Measurements from ENCODE around the gene PFDN4. TPM values are rescaled to one million over a fixed set of nuclear protein-coding genes. Genes with fewer than 3 reads are reported as not detected.

Gene PFDN4
- polyA plus RNA-seq, 3 donors = 30.4 to 56.3 (median 35.4) TPM

DNA sequence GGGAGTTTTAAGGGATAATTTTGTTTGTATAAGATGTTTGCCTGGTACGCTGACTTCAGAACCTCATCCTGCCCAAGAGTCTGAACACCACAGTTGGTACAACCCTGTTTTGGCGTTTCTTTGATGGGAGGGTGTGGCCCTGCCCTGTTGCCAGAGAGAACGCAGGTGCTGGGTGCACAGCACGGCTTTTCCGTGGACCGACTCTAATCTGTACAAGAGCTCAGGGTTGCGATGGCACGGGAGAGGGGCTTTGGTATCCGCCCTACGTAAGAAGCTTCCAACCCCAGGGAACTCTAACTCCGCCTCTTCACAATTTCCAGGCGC lies 35.4 kb upstream of the PFDN4 start:
- WGBS, 3 donors = 7 to 12% (median 8%) methylated on average over 12 of the region's 12 CpGs
- no peak overlapping the region for H3K27ac ChIP-seq (ENCODE audit: low read depth, low read length)

DNA sequence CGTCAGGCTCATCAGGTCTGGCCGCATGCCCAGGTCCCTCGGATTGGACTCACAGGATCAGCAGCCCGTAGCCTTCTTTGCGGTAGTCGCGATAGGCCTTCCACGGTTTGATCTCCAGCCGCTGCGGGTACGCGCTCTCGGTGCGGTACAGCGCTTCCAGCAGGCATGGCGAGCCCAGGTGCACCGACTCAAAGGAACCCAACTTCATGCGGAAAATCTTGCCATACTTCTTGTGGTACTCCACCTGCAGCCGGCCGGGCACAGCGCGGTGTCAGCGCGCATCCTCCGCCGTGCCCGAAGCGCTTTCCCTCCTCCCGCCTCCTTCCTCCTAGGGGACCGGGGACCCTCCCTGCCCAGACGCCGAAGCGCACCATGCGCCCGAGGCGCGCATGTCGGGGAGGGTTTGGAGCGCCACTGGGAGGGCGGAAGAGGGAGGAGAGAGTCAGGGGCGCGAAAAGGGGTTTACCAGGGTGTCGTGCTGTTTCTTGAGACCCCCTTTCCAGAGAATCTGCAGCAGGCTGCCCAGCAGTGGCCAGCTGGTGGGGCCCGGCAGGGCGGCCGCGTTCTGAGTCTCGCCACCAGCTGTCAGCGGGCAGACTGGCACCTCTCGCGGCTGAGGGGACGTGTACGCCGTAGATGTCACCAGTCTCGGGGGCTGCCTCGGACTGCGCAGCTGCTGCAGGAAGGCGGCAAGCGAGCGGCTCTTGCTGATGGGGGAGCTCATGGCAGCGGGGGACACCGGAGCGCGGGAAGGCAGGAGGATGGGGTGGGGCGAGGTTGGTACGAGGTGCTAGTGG lies 34.8 kb upstream of the PFDN4 start:
- no peak overlapping the region for H3K27ac ChIP-seq (ENCODE audit: low read depth, low read length)
- WGBS, 3 donors = 0 to 2% (median 2%) methylated on average over 60 to 66 of the region's 66 CpGs

GRCh38 chr20:54173653-54174456 lies 34.0 kb upstream of the PFDN4 start, which contains the start of gene CYP24A1:
Gene CYP24A1, minus strand, starts transcription at chr20:54173986. Its CDS starts 407 bp downstream, at chr20:54173579.
- H3K27ac ChIP-seq (ENCODE audit: low read depth, low read length) = no peak within 1 kb of the TSS
- 1 to 2% (median 2%) methylated on average over 58 to 61 of the region's 61 CpGs for WGBS, 3 donors

DNA sequence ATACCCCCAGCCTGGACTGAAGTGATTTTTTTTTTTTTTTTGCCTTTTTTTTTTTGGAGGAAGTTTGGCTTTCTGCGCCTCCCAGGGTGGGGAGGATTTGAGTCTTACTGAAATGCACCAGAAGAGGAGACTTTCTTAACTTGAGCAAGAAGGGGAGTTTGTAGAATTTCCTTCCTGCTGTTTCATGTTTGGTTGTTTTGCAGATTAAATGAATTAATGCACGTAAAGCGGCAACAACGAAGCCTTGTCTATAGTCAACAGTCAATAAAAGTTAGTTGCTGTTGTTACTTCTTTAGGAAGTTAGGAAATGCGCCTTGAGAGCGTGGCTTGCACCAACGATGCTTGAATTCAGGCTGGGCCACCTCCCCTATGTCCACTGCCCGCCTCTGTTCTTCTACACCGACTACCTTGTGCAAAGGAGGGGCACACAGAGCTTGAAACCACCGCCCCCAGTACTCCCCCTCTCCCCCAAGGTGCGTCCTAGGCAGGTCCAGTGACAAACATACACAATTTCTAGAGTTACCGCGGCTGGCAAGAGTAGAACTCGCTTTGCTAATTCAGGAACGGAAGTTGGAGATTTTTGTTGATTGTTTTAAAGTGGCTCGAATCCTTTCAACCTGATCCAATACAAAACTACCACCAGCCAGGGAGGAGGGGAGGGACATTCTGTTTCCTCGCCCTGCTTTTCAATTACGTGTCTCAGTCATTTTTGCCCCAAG lies 33.3 kb upstream of the PFDN4 start:
- H3K27ac ChIP-seq (ENCODE audit: low read depth, low read length) = no peak overlapping the region
- 5 to 17% (median 6%) methylated on average over 18 of the region's 18 CpGs for WGBS, 3 donors

- H3K27ac ChIP-seq (ENCODE audit: low read depth, low read length) = no peak overlapping the region
- WGBS, 3 donors = 64 to 92% (median 91%) methylated on average over 2 of the region's 2 CpGs
Observed at GRCh38 chr20:54176610-54177009, 31.3 kb upstream of the PFDN4 start.

DNA sequence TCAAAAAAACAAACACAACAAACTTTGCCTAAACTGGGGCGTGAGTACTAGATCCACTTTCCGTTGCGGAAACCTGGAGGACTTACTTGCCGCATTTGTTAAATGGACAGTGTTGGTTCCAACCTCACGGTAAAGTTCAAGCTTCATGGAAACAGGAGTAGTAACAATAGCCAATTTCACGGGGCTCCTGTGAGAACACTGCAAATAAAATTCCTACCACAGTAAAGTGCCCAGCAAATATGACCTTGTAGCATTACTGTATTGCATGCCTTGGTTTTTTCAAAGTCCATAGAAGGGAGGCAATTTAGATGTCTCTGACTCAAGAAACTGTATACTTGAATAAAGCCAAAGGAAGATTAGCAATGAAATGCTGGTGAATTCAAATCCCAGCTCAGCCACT lies 30.5 kb upstream of the PFDN4 start:
- H3K27ac ChIP-seq (ENCODE audit: low read depth, low read length) = no peak overlapping the region
- WGBS, 3 donors = 86 to 88% (median 86%) methylated on average over 6 of the region's 6 CpGs

DNA sequence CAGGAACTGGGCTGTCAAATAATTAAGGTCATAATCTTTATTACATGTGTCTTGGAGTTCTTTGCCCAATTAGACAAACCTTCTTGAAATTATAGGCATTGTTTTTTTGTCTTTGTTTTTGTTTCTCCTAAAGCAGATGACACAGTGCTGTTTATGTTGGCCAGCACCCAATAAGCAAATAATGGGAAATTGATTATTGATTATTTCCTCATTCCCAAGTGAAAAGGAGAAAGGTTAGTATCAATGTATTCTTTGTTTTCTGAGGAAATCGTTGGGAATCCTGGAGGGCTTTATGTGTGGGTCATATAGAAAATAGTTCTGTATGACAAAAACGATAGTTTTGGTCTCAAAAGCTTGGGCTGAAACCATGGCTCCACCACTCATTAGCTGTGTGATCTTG lies 29.6 kb upstream of the PFDN4 start:
- 40 to 65% (median 59%) methylated on average over 2 of the region's 2 CpGs for WGBS, 3 donors

DNA sequence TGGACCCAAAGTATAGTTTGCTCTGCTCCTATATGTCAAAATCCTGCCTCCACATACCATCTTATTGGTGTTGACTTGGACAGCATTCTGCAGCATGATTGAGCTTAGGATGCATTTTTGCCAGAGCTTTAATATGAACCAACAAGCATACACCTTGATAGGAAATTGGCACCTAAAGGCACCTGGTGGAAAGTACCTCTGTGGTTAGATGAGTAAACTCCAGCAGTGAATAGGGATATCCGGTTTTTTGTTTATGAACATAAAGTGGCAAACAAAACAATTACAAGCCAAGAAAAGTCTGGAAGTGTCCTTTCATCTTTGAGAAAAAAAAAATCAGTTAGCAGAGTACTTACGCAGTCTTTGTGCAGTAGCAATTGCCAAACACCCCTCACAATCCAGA lies 27.9 kb upstream of the PFDN4 start:
- WGBS, 3 donors = 60 to 76% (median 69%) methylated on average over 2 of the region's 2 CpGs
- H3K27ac ChIP-seq (ENCODE audit: low read depth, low read length) = no peak overlapping the region

More for the DNA sequence above, 29.6 kb upstream of the PFDN4 start:
- H3K27ac ChIP-seq (ENCODE audit: low read depth, low read length) = no peak overlapping the region

- no peak overlapping the region for H3K27ac ChIP-seq (ENCODE audit: low read depth, low read length)
- 61 to 96% (median 91%) methylated on average over 1 of the region's 1 CpG for WGBS, 3 donors
Observed at GRCh38 chr20:54180931-54181330, 27.0 kb upstream of the PFDN4 start.

- no peak overlapping the region for H3K27ac ChIP-seq (ENCODE audit: low read depth, low read length)
- WGBS, 3 donors = 38 to 61% (median 48%) methylated on average over 3 of the region's 3 CpGs
Observed at GRCh38 chr20:54184071-54184470, 23.8 kb upstream of the PFDN4 start.

DNA sequence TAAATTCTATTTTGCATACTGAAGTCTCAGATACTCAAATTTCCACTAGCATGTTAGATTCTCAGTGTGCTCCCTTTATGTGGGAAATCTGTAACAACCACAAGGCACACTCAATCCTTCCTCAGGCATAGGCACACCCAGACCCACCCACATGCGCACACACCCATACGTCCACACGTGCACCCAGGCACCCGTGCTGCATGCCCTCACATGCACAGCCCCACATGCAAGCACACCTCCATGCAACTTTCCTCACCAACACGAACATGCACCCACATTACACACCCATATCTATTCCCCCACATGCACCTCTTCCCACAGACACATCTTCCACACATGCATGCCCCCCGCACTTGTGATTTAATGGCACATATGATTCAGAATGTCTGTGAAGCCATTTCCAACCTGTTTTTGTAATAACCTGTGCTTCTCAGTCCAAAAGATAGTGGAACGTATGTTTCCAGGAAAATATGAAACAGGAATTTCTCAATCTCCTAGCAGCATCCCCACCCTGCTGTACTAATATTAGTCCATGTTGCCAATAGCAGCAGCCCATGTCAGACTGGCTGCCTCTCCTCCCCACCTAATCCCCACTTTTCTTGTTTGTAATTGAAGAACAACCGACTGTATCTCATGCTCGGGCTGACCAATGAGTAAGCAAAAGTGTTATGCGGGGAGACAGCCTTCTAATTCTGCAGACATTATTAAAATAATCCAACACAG lies 22.8 kb upstream of the PFDN4 start:
- 75 to 83% (median 82%) methylated on average over 10 of the region's 10 CpGs for WGBS, 3 donors
- no peak overlapping the region for H3K27ac ChIP-seq (ENCODE audit: low read depth, low read length)

- H3K27ac ChIP-seq (ENCODE audit: low read depth, low read length) = no peak overlapping the region
- WGBS, 3 donors = 79 to 86% (median 82%) methylated on average over 11 of the region's 11 CpGs
Observed at GRCh38 chr20:54188132-54188849, 19.6 kb upstream of the PFDN4 start.

DNA sequence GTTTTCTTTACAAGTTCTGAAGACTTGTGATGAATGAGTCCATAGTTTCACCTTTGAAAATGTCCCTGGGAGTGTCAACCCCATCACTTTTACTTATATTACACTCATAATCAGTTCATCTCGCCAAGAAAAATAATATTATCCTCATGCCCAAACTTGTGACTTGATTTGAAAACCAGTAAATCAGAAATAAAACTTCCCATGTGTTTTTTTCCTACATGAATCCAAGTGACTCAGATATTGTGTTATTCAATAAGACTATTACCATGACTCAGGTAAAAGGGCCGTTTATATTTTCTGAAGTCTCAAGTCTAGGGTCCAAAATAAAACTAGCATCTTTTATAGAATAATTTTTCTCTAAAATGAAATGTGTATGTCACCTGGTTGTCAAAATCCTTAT lies 18.3 kb upstream of the PFDN4 start:
- no peak overlapping the region for H3K27ac ChIP-seq (ENCODE audit: low read depth, low read length)
- WGBS, 3 donors = 35 to 64% (median 52%) methylated on average over 2 of the region's 2 CpGs

DNA sequence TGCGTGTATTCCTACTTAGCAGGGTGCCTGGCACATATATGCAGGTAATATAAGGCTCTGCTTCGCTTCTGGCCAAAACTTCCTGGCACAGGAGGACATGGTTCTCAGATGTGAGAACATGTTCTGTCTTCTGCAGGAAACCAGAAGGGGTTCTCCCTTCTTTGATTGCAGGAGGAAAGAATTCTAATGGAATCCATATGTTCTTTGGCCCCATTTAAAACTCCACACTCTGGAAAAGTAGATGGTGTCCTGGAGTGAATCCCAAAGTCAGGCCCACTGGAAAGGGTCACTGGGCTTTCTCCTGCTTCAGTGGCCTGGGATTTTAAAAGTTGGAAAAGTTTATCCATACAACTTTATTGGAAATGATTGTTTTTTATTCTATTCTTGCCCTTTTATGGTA lies 17.7 kb upstream of the PFDN4 start:
- no peak overlapping the region for H3K27ac ChIP-seq (ENCODE audit: low read depth, low read length)
- 93 to 97% (median 94%) methylated on average over 2 of the region's 2 CpGs for WGBS, 3 donors

GRCh38 chr20:54193817-54194216 lies 14.1 kb upstream of the PFDN4 start:
- 71 to 75% (median 71%) methylated on average over 5 of the region's 5 CpGs for WGBS, 3 donors

DNA sequence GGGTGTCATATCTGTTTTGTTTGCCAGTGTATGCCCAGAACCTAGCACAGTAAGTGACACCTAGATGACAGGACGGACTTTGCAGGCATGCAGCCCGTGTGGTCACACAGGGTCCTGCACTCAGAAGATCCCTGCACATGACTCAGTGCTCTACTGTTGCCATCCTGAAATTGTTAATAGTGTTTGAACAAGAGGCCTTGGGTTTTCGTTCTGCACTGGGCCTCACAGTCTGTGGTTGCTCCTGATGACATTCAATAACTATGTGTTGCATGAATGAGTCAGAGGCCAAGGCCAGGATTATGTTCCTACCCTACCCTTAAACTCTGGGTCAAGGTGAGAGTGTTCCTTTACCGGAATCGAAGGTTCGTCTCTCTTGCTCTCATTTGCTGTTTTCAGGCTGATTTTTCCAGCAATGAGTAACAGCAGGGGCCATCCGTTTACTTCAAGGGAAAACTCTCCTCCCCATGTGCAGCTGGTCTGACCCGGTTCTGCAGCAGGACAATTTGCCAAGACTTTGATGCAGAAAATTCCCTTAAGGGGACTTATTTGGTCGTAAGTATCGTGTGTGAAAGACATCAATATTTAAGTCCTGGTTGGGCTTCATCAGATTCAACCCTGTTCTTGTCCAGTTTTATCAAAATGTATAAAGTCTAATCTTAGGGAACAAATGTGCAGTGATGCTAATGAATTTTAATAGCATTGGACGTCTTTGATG lies 13.0 kb upstream of the PFDN4 start:
- H3K27ac ChIP-seq (ENCODE audit: low read depth, low read length) = no peak overlapping the region
- 61 to 73% (median 68%) methylated on average over 11 of the region's 11 CpGs for WGBS, 3 donors

More at GRCh38 chr20:54193817-54194216, 14.1 kb upstream of the PFDN4 start:
- no peak overlapping the region for H3K27ac ChIP-seq (ENCODE audit: low read depth, low read length)
